GM21717 (cell line): ENCODE measurements around the gene SLC2A14.
"Not testable (repeated sequence)": the region's sequence is repeated elsewhere in the genome, so short reads cannot be mapped to it uniquely, and the experiment has no call there.

Experiments used
- ATAC-seq: cut with Tn5 transposase; IDR thresholded peaks from one replicate; pipeline ENCODE4 v1.9.1; 2021; ENCODE audit warnings: mild to moderate bottlenecking, moderate library complexity; ENCODE audit not compliant: unreplicated experiment

Gene SLC2A14

DNA sequence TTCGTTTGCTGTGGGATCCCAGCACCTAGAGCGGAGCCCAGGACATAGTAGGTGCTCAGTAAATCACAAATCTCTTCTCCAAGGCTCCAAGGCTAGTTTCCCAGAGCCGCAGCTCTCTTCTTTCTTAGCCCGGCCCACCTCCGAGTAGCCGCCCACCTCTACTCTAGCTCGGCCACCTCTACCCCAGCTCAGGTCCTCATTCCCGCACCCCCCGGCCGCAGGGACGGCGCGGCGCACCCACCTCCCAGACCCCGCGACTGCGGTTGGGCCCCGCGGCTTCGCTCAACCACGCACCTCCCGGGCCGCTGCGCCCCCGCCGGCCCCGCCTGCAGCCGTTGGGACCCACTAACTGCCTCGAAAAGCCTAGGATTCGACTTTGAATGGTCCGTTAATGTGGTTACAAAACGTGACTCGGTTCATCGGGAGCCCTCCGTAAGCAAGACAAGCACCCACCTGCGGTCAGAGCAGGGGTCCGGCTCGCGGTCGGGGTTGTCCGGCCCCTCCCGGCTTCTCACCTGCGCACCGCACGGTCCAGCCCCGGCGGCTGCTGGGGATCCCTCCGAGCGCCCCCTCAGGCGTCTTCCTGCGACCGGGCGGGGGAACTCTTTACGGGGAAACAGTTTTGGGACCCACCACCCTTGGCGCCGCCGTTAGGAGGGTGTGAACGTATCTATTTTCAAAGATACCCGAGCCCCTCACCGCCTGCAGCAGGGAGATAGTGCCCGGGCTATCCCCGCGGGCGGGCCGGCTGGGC is at the start of gene SLC2A14:
SLC2A14 (minus strand) TSS at position 350 of the 754 bp plus-strand sequence. CDS start 3,035 bp downstream, outside the sequence.
- ATAC-seq: no peak

- ATAC-seq: not testable (repeated sequence)
These were observed 48.5 kb upstream of the SLC2A14 start for GRCh38 chr12:7921181-7921580.

DNA sequence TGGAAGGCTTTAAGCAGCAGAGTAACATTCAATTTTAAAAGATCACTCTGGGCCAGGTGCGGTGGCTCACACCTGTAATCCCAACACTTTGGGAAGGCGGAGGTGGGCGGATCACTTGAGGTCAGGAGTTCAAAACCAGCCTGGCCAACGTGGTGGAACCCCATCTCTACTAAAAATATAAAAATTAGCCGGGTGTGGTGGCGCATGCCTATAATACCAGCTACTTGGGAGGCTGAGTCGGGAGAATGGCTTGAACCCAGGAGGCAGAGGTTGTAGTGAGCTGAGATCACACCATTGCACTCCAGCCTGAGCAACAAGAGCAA is 45.5 kb upstream of the SLC2A14 start:
- not testable (repeated sequence) for ATAC-seq

DNA sequence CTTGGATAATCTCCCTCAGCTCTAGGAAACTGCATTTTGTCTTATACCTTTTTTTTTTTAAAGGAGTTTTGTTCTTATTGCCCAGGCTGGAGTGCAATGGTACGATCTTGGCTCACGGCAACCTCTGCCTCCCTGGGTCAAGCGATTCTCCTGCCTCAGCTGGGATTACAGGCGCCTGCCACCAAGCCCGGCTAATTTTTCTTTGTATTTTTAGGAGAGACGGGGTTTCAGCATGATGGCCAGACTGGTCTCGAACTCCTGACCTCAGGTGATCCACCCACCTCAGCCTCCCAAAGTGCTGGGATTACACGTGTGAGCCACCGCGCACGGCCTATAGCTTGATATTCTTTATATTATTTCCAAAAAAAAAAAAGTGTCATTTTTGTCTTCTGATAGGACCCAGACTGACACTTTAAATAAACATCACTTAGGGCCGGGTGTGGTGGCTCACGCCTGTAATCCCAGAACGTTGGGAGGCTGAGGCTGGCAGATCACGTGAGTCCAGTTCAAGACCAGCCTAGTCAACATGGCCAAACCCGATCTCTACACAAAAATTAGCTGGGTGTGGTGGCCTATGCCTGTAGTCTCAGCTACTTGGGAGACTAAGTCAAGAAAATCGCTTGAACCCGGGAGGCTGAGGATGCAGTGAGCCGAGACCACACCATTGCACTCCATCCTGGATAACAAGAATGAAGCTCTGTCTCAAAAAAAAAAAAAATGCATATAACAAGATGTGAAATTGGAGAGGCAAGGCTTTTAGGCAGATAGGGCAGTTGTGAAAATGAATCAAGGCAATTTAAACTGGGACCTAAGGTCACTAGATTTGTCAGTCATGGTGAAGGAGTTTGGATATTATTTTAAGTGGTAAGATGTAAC is 44.9 kb upstream of the SLC2A14 start:
- ATAC-seq: no peak

GRCh38 chr12:7916936-7917335 is 44.2 kb upstream of the SLC2A14 start:
- ATAC-seq: no peak

DNA sequence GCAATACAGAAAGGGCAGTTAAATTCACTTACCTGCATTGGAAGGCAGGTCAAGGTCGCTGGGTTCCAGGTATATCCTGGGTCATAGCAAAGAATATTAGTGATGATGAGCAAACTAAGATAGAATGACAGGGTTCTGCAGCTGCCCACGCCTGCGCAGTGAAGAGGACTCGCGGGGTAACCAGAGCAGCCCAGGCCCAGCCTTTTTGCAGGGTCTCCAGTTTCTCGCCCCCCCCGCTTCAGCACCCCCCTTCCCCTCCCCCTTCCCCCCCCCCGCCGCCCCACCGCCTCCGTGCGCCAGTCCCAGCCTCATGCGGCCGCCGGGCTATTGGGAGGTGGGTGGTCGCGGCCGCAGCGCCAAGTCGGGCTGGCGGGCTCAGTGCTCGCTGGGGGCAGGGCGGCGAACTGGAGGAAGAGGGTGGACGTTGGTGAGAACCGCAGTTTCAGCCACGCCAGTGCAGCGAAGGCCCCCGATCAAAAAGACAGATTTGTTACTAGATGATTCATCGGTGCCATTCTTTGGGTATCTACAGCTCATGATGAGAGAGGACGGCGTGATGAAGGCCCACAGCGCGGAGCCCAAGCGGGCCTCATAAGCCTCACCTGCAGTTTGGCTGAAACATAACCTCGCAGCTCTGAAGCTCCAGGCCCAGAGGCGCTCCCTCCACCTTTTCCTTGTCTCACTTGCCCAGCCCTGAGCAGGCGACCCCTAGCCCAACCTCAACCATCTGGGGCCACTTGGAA is 43.1 kb upstream of the SLC2A14 start:
- no peak for ATAC-seq

DNA sequence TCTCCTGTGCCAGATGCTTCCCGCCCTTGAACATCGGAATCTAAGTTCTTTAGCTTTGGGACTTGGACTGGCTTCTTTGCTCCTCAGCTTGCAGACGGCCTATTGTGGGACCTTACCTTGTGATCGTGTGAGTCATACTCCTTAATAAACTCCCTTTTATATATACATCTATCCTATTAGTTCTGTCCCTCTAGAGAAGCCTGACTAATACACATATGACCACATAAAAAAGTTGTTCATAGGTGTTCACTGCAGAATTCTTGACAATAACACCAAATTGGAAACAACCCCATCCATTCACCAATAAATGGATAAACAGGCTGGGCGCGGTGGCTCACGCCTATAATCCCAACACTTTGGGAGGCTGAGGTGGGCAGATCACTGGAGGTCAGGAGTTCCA is 37.4 kb upstream of the SLC2A14 start:
- not testable (repeated sequence) for ATAC-seq

DNA sequence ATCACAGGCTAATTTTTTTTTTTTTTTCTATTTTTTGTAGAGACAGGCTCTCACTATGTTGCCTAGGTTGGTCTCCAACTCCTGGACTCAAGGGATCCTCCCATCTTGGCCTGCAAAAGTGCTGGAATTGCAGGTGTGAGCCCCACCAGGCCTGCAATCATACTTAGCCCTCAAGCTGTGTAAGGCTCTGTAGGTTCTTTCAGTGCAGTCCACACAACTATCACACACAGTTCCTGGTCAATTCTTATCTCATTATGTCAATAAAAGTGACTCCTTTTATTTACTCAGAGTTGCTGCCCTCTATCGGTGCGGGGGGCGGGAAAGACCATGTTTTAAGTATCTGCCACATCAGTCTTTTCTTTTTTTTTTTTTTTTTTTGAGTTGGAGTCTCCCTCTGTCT is 34.3 kb upstream of the SLC2A14 start:
- no peak for ATAC-seq

DNA sequence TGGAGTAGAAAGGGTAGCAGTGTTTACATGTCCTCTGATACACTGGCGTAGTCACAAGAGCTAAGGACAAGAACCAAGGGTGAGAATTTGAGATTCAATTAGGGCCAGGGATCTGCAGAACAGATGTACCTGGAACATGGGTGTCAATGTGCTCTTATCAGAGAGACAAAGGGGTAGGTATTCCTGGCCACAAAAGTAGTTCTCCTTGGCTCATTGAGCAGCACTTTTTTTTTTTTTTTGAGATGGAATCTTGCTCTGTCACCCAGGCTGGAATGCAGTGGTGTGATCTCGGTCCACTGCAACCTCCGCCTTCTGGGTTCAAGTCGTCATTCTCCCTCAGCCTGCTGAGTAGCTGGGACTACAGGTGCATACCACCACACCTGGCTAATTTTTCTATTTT is 33.6 kb upstream of the SLC2A14 start:
- ATAC-seq: not testable (repeated sequence)

- not testable (repeated sequence) for ATAC-seq
These were observed 32.9 kb upstream of the SLC2A14 start for GRCh38 chr12:7905600-7906125.

DNA sequence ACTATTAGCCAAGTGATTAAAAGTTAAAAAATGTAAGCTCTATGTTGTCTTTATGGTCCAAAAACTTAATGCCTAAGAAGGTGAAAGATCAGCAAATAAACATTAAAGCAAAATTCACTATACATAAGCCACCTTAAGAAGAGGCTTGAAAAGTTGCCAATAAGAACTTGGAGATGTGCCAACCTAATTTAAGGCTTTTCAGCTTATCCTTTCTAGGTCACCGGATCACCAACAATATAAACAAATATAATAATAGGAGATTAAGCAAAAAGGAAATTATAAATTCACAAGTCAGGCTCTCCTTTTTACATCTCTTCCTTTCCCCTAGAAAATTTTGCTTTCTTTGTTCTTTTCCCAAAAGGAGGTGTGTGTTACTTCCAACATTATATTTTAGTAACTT is 32.4 kb upstream of the SLC2A14 start:
- no peak for ATAC-seq

DNA sequence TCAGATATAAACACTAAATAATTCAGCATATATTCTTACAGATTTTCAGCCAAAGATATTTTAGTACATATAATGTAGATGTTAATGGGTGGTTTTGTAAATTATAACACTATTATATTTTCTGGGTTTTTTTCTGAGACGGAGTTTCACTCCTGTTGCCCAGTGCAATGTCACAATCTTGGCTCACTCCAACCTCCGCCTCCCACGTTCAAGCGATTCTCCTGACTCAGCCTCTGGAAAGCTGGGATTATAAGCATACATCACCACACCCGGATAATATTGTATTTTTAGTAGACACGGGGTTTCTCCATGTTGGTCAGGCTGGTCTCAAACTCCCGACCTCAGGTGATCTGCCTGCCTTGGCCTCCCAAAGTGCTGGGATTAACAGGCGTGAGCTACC is 29.7 kb upstream of the SLC2A14 start:
- not testable (repeated sequence) for ATAC-seq

DNA sequence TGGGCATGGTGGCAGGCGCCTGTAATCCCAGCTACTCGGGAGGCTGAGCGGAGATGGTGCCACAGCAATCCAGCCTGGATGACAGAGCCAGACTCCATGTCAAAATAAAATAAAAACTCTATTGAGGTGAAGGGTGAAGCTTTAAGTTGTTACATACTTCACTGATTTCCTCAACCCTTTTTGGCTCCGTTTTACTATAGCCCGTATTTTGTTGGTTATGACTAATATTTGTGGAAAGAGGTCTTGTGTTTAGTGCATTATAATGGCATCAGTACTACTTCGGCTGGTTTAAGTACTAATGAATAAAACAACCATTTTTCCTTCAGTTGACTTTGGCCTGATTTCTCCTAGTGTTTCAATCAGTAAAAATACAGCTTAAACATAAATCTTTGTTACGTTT is 27.0 kb upstream of the SLC2A14 start:
- no peak for ATAC-seq

- ATAC-seq: not testable (repeated sequence)
These were observed 24.0 kb upstream of the SLC2A14 start for GRCh38 chr12:7896726-7897125.

GRCh38 chr12:7892186-7892980 is 19.7 kb upstream of the SLC2A14 start:
- ATAC-seq: no peak

GRCh38 chr12:7884689-7885088 is 12.0 kb upstream of the SLC2A14 start:
- no peak for ATAC-seq

DNA sequence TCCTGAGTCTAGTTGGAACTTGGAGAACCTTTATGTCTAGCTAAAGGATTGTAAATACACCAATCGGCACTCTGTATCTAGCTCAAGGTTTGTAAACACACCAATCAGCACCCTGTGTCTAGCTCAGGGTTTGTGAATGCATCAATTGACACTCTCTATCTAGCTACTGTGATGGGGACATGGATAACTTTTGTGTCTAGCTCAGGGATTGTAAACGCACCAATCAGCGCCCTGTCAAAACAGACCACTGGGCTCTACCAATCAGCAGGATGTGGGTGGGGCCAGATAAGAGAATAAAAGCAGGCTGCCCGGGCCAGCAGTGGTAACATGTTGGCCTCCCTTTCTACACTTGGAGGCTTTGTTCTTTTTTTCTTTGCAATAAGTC is 9.0 kb upstream of the SLC2A14 start:
- ATAC-seq: not testable (repeated sequence)

- not testable (repeated sequence) for ATAC-seq
These were observed 8.4 kb upstream of the SLC2A14 start for GRCh38 chr12:7880952-7881735.

DNA sequence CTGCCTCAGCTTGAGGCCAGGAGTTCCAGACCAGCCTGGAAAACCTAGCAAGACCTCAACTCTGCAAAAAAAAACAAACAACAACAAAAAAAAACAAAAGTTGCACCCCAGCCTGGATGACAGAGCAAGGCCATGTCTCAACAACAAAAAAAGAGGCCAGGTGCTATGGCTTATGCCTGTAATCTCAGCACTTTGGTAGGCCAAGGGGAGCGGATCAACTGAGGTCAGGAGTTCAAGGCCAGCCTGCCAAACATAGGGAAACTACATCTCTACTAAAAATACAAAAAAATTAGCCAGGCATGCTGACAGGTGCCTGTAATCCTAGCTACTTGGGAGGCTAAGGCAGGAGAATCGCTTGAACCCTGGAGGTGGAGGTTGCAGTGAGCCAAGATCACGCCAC is 6.5 kb upstream of the SLC2A14 start:
- no peak for ATAC-seq

DNA sequence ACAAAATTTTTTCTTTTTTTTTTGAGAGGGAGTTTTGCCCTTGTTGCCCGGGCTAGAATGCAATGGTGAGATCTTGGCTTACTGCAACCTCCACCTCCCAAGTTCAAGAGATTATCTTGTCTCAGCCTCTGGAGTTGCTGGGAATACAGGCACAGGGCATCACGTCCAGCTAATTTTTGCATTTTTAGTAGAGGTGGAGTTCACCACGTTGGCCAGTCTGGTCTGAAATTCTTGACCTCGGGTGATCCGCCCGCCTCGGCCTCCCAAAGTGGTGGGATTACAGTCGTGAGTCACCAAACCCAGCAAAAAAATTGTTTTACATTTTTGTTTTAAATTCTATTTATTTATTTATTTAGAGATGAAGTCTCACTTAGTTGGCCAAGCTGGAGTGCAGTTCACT is 4.7 kb upstream of the SLC2A14 start:
- ATAC-seq: no peak
